Hepatocyte (in vitro differentiated cells): ENCODE measurements around the gene SERINC5. TPM values are rescaled to one million over a fixed set of nuclear protein-coding genes. Genes with fewer than 3 reads are reported as not detected.

ENCODE experiments used
- DNase-seq: peaks from one replicate; pipeline ENCODE4 v3.0.0-alpha.2; 2016; ENCODE audit warnings: low spot score
- H2AFZ ChIP-seq: fragments of 200-600 bp; sonication (generic); 2 replicates; pipeline ENCODE4 v1.6.0; 2016; ENCODE audit warnings: antibody characterized with exemption, mild to moderate bottlenecking
- H3K27ac ChIP-seq: fragments of 200-600 bp; sonication (generic); 2 replicates; pipeline ENCODE4 v1.5.1; 2016; ENCODE audit warnings: mild to moderate bottlenecking
- H3K27me3 ChIP-seq: fragments of 200-600 bp; sonication (generic); 2 replicates; pipeline ENCODE4 v1.6.1; 2016
- H3K36me3 ChIP-seq: fragments of 200-600 bp; sonication (generic); replicated peaks from 2 replicates; pipeline ENCODE4 v1.5.1; 2016; ENCODE audit warnings: low read depth; ENCODE audit not compliant: insufficient read depth
- H3K4me1 ChIP-seq: fragments of 200-600 bp; sonication (generic); 2 replicates; pipeline ENCODE4 v1.5.1; 2016; ENCODE audit warnings: mild to moderate bottlenecking, moderate library complexity; ENCODE audit not compliant: insufficient read depth
- H3K4me2 ChIP-seq: fragments of 200-600 bp; sonication (generic); 2 replicates; pipeline ENCODE4 v1.6.0; 2016
- H3K4me3 ChIP-seq: fragments of 200-600 bp; sonication (generic); 2 replicates; pipeline ENCODE4 v1.5.1; 2016; ENCODE audit warnings: mild to moderate bottlenecking
- H3K79me2 ChIP-seq: fragments of 200-600 bp; sonication (generic); 2 replicates; pipeline ENCODE4 v1.6.0; 2017; ENCODE audit warnings: mild to moderate bottlenecking
- H3K9me2 ChIP-seq: fragments of 200-600 bp; sonication (generic); replicated peaks from 2 replicates; pipeline ENCODE4 v1.6.0; 2017; ENCODE audit warnings: mild to moderate bottlenecking; ENCODE audit not compliant: insufficient read depth
- H3K9me3 ChIP-seq: fragments of 200-600 bp; sonication (generic); 2 replicates; pipeline ENCODE4 v1.5.1; 2016; ENCODE audit warnings: low read depth, mild to moderate bottlenecking
- H4K20me1 ChIP-seq: fragments of 200-600 bp; sonication (generic); 2 replicates; pipeline ENCODE4 v1.6.0; 2016; ENCODE audit warnings: mild to moderate bottlenecking; ENCODE audit not compliant: insufficient read depth, poor library complexity, severe bottlenecking
- EZH2 ChIP-seq: fragments of 200-600 bp; sonication (generic); IDR thresholded peaks from 2 replicates; pipeline ENCODE4 v1.6.1; 2016; ENCODE audit warnings: antibody characterized with exemption, mild to moderate bottlenecking, borderline replicate concordance
- EZH2phosphoT487 ChIP-seq: fragments of 200-600 bp; sonication (generic); IDR thresholded peaks from one replicate; pipeline ENCODE4 v1.6.1; 2018; ENCODE audit warnings: antibody characterized with exemption, mild to moderate bottlenecking, low read depth, moderate library complexity; ENCODE audit not compliant: unreplicated experiment, severe bottlenecking
- WGBS: methylation state at CpG from one replicate; pipeline ENCODE4 v1.1.6; 2016; ENCODE audit warnings: low lambda C conversion rate; ENCODE audit errors: missing lambda C conversion rate; 5-methylcytosine and 5-hydroxymethylcytosine counted together
- polyA plus RNA-seq: library from polyadenylated mRNA; unstranded; fragments of >200 nt; fragmentation: Nextera tagmentation; extraction: Ambion mirVana; gene quantifications from 2 replicates; pipeline ENCODE4 v1.2.1, GENCODE V29; 2016
- total RNA-seq: library from RNA; depleted of rRNA; stranded (reverse); fragments of >200 nt; gene quantifications from 2 replicates; pipeline ENCODE4 v1.2.3, GENCODE V29; 2014
- TF ChIP-seq, protein P1 (sequence below): fragments of 200-600 bp; sonication (generic); IDR thresholded peaks from 2 replicates; pipeline ENCODE4 v1.5.1; 2016; ENCODE audit warnings: antibody characterized with exemption, mild to moderate bottlenecking; ENCODE audit not compliant: poor library complexity

SERINC5 gene
- total and polyA plus RNA-seq, 2 experiments from 2014 or later, result 19.3 to 70.2 TPM

DNA sequence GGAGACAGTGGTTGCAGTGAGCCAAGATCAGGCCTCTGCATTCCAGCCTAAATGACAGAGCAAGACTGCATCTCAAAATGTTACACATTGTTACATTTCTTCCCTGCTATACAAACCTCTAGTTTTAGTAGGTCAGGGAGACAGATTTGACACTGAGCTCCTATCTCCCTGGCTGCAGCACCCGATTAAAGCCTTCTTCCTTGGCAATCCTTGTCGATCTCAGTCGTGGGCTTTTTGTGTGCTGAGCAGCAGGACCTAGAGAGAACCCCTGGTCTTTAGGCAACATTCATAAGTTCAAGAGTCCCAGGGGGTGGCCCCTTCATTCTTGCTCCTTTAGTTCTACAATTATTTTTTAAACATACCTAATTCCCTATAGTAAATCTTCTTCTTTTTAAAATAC is 13.0 kb downstream of the SERINC5 start:
- no peak overlapping the region for H2AFZ ChIP-seq
- WGBS, result 93% methylated on average over 3 of the region's 3 CpGs
- H3K79me2 ChIP-seq, result peaks cover 87% of the 10 kb centered on the region

DNA sequence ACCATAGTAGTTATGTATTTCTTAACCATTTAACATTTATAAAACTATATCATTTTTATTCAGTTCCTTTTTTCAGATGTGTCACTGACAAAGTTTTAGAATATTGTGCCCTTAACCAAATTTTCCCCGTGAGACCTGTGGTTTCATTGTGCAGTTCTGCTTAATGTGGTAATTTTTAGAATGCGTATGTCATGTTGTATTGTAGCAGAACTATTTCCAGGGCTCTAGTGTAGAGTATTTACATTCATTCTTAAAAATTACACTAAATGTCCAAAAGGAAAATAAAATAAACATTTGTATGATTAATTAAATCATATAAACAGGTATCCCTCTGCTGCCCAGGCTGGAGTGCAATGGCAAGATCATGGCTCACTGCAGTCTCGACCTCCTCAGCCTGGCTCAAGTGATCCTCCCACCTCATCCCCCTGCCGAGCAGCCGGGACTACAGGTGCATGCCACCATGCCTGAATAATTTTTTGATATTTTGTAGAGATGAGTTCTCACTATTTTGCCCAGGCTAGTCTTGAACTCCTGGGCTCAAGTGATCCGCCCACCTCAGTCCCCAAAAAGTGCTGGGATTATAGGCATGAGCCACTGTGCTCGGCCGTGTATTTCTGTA is 15.4 kb downstream of the SERINC5 start:
- DNase-seq, result no peak
- WGBS, result 99% methylated on average over 8 of the region's 8 CpGs
- Histone ChIP-seq H3K79me2 (peaks cover 100% of the 10 kb centered on the region), H3K4me2 (no peak overlapping the region), H4K20me1 (peaks cover 8% of the 10 kb centered on the region), H3K27me3 (no peaks in the 10 kb centered on the region), H3K4me3 (no peak overlapping the region), H3K4me1 (peaks cover 11% of the 10 kb centered on the region), H3K9me2 (no peaks in the 10 kb centered on the region), H3K36me3 (no peaks in the 10 kb centered on the region), H3K27ac (no peak overlapping the region), H3K9me3 (peaks cover 11% of the 10 kb centered on the region), H2AFZ (no peak overlapping the region)
- TF ChIP-seq EZH2phosphoT487 (no peak), EZH2 (no peak)
- TF ChIP-seq, protein P1, sequence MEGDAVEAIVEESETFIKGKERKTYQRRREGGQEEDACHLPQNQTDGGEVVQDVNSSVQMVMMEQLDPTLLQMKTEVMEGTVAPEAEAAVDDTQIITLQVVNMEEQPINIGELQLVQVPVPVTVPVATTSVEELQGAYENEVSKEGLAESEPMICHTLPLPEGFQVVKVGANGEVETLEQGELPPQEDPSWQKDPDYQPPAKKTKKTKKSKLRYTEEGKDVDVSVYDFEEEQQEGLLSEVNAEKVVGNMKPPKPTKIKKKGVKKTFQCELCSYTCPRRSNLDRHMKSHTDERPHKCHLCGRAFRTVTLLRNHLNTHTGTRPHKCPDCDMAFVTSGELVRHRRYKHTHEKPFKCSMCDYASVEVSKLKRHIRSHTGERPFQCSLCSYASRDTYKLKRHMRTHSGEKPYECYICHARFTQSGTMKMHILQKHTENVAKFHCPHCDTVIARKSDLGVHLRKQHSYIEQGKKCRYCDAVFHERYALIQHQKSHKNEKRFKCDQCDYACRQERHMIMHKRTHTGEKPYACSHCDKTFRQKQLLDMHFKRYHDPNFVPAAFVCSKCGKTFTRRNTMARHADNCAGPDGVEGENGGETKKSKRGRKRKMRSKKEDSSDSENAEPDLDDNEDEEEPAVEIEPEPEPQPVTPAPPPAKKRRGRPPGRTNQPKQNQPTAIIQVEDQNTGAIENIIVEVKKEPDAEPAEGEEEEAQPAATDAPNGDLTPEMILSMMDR, result no peak

More for the DNA sequence above, 13.0 kb downstream of the SERINC5 start:
- H3K27ac ChIP-seq, result no peak overlapping the region
- no peak for DNase-seq
- H3K36me3 ChIP-seq, result no peaks in the 10 kb centered on the region
- H3K9me3 ChIP-seq, result peaks cover 11% of the 10 kb centered on the region
- TF ChIP-seq EZH2phosphoT487 (no peak), EZH2 (no peak)
- TF ChIP-seq, protein P1, result no peak
- peaks cover 3% of the 10 kb centered on the region for H4K20me1 ChIP-seq
- peaks cover 32% of the 10 kb centered on the region for H3K4me1 ChIP-seq
- H3K4me3 ChIP-seq, result no peak overlapping the region
- no peaks in the 10 kb centered on the region for H3K9me2 ChIP-seq
- H3K27me3 ChIP-seq, result no peaks in the 10 kb centered on the region
- no peak overlapping the region for H3K4me2 ChIP-seq

DNA sequence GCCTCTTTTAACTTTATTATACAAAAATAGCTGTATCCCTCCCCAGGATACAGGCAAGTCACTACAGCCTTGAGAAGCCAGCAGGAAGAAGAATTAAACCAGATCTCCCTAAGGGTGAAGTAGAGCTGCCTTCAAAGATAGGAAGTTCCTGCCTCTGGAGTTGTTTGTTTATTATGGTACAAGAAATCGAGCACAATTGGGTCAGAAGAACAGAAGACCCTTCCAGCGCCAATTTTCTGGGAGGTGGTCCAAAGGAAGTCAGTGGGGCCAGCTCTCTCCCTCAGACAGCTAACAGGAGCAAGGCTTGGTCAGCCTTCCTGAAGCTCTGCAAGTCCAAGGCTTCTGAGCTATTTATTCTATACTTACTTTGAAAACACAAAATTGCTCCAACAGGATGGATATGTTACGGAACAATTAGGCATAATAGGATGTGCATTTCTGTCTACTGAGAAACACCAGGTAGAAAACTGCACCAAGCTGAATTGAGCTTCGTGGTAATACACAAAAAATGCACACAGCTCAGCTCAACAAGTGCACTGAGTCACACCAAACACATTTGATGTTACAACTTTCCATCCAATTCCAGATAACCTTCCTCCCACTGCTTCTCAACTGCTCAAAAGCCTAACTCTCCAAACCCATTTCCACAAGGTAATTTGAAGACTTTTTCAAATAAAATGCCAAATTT is 16.0 kb downstream of the SERINC5 start:
- Histone ChIP-seq H3K4me1 (peaks cover 6% of the 10 kb centered on the region), H2AFZ (no peak overlapping the region), H3K36me3 (no peaks in the 10 kb centered on the region), H3K4me2 (no peak overlapping the region), H4K20me1 (peaks cover 8% of the 10 kb centered on the region), H3K9me2 (no peaks in the 10 kb centered on the region), H3K4me3 (no peak overlapping the region), H3K27ac (no peak overlapping the region), H3K79me2 (peaks cover 100% of the 10 kb centered on the region), H3K27me3 (no peaks in the 10 kb centered on the region), H3K9me3 (peaks cover 11% of the 10 kb centered on the region)
- TF ChIP-seq, protein P1, result no peak
- no peak for TF ChIP-seq EZH2phosphoT487
- TF ChIP-seq EZH2, result no peak
- 85% methylated on average over 4 of the region's 4 CpGs for WGBS
- no peak for DNase-seq
